Measurements from ENCODE around the gene LRBA. TPM values are rescaled to one million over a fixed set of nuclear protein-coding genes. Genes with fewer than 3 reads are reported as not detected.

LRBA gene
- total and polyA plus RNA-seq, 3 donors from 2014 or later: 24.6 to 61.1 (median 60.8) TPM

- TF ChIP-seq POLR2A (IDR thresholded peaks at IDR 0.05) (no peak), CTCF (IDR thresholded peaks at IDR 0.05) (no peak)
- H3K36me3 ChIP-seq (ENCODE audit: low read depth, missing control alignments): no peaks in the 10 kb centered on the region
- H3K27me3 ChIP-seq: no peaks in the 10 kb centered on the region
- DNase-seq: no peak
- no peak overlapping the region for H3K27ac ChIP-seq
- H3K4me1 ChIP-seq: no peaks in the 10 kb centered on the region
- intact Hi-C loops (cut with DNase I; ENCODE audit: low total_unique reads): no loop called here
- WGBS, 2 donors: 78 to 85% methylated on average over 4 of the region's 4 CpGs
- no peak overlapping the region for H3K4me3 ChIP-seq
- H3K9me3 ChIP-seq: no peaks in the 10 kb centered on the region
Observed at GRCh38 chr4:150367326-150367725, 647.8 kb downstream of the LRBA start.

- Histone ChIP-seq H3K4me1 (no peaks in the 10 kb centered on the region), H3K27ac (no peak overlapping the region), H3K36me3 (ENCODE audit: low read depth, missing control alignments) (no peaks in the 10 kb centered on the region), H3K27me3 (no peaks in the 10 kb centered on the region), H3K9me3 (no peaks in the 10 kb centered on the region), H3K4me3 (no peak overlapping the region)
- DNase-seq: no peak
- no peak for TF ChIP-seq POLR2A (IDR thresholded peaks at IDR 0.05)
- TF ChIP-seq CTCF (IDR thresholded peaks at IDR 0.05): no peak
- intact Hi-C loops (cut with DNase I; ENCODE audit: low total_unique reads): no loop called here
- WGBS, 2 donors: 42 to 53% methylated on average over 2 of the region's 2 CpGs
Observed at GRCh38 chr4:150366487-150366999, 648.5 kb downstream of the LRBA start.

- no peak for DNase-seq
- Histone ChIP-seq H3K9me3 (no peaks in the 10 kb centered on the region), H3K36me3 (ENCODE audit: low read depth, missing control alignments) (no peaks in the 10 kb centered on the region), H3K27me3 (no peaks in the 10 kb centered on the region), H3K4me3 (no peak overlapping the region), H3K27ac (no peak overlapping the region), H3K4me1 (no peaks in the 10 kb centered on the region)
- 45 to 48% methylated on average over 2 of the region's 2 CpGs for WGBS, 2 donors
- intact Hi-C loops (cut with DNase I; ENCODE audit: low total_unique reads): no loop called here
- TF ChIP-seq CTCF (IDR thresholded peaks at IDR 0.05) (no peak), POLR2A (IDR thresholded peaks at IDR 0.05) (no peak)
Observed at GRCh38 chr4:150363721-150364688, 651.1 kb downstream of the LRBA start.

DNA sequence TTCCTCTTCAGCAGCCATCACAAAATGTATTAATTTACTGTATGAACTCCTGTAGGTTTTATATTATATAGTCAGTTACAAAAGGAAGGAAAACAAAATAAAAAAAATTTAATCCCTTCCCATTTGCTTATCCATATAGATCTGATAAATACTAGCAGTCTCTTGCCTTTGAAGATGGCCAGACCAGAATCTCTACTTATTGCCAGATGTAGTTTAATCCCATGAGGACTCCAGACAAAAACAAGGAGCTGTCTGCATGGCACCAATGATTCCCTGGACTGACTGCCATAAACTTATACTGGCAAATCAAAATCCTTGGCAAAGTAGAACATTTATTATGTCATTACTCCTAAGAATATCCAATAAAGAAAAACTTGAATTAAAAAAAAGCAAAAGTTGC lies 656.4 kb downstream of the LRBA start:
- intact Hi-C loops (cut with DNase I; ENCODE audit: low total_unique reads): no loop called here
- Histone ChIP-seq H3K36me3 (ENCODE audit: low read depth, missing control alignments) (no peaks in the 10 kb centered on the region), H3K4me1 (no peaks in the 10 kb centered on the region), H3K27ac (no peak overlapping the region), H3K27me3 (no peaks in the 10 kb centered on the region), H3K9me3 (no peaks in the 10 kb centered on the region), H3K4me3 (no peak overlapping the region)
- TF ChIP-seq POLR2A (IDR thresholded peaks at IDR 0.05) (no peak), CTCF (IDR thresholded peaks at IDR 0.05) (no peak)
- no peak for DNase-seq

All from testis (tissue), 3 donors.